ENCODE data around the gene PLD4.

PLD4 gene

DNA sequence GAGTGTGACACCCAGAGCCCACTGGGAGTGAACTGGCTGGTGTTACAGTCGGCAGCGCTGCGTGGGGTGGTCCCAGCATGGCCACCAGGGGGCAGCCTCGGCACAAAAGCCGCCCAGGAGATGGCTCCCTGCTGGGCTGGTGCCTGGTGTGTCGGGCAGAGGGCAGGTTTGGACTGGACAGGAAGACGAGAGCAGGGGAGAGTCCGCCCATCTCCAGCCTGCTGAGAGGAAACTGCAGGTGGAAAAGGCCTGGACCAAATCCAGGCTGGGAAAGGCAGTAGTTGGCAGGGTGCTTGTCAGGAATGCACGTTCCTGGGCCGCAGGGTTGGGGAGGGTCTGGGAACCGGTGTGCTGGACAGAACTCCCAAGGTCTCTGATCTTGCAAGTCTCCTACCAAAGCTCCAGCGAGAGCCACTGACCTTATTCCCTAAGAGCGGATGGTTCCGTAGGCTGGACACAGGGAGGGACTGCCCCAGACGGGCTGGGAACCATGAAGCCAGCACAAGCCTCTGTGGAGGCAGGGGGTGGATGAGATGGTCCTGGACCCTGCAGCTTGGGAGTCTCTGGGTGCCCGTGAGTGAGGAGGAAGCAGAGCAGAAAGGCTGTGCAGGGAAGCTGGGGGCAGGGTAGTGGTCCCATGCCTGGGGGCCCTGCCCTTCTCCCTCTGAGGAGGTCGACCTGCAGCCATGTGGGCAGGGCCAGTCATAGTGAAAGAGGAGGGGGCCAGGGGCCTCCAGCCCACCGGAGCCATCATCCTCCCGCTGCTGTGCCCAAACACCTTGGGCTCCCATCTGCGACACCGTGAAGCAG is 51.7 kb downstream of the PLD4 start:
- DNase-seq, result peak; percentile 71 to 80

DNA sequence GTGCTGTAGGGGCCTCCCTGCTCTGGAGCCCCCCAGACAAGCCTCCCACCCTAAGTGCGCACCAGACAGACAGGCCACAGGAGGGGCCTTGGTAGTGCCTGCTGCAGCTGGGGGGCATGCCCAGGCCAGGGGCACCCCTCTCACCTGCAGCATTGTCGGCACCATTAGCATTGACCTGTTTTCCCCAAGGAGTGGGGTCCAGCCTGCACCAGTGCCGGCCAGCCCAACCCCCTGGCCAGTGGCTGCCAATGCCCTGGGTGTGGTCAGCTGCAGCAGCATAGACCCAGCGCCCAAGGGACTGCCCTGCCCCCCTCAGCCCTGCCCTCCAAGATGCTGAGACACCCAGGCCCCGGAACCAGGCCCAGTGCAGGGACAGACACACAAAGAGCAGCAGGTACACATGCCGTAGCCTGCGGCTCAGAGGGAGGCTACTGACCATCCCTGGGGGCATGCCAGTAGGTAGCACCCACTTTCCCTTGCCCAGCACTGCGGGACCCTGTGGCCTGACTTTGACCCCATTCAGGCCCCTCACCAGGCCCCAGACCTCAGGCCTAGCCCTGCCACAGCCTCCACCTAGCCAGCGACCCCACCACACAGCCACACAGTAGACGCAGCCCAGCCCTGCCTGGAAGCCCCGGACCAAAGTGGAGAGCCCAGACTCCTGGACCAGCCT is 52.5 kb downstream of the PLD4 start:
- peak in 1 of 2 experiments; percentile 16 for DNase-seq

DNA sequence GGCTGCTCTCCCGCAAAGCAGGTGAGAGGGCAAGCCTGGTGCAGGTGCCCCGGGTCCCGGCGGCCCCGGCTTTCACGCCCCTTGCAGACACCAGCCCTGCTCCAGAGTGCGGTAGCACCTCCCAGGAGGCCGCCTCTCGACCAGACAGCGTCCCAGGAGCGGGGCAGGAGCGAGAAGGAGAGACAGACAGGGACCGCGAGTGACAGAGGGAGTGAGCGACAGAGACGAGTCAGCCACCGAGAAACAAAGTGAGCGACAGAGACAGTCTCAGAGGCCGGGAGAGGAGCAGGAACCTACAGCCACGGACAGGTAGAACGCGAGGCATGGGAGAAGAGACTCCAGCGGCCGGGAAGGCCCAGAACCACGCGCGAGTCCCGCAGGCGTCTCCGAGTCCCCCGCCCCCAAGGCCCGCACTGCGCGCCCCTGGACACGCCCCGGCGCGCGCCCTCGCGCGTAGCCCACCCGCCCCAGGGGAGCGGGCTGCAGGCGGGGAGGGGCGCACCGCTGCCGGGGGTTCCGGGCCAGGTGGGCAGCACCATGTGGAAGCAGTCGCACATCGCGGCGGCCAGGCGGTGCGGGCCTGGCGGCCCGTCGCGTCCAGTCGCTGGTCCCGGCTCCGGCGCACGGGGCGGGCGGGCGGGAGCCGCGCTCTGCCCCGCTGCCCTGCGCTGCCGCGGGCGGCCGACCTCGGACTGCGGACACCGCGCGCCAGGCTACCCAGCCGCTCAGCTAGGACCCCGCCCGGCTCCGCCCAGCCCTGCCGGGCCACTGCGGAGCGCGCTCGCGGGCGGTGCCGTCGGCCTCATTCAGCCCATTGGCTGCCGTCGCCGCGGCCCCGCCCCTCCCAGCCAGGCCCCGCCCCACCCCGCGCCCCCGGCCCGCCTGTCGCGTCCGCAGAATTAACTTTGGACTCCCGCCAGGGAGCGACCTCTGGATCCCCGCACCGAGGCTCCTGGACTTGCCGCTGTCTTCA is 53.3 kb downstream of the PLD4 start, which contains the start of gene AHNAK2:
Gene AHNAK2 (minus strand): TSS at position 694 of the 973 bp plus-strand sequence. CDS start 137 bp downstream, at position 557.
- peak; percentile 49 to 71 for DNase-seq

DNA sequence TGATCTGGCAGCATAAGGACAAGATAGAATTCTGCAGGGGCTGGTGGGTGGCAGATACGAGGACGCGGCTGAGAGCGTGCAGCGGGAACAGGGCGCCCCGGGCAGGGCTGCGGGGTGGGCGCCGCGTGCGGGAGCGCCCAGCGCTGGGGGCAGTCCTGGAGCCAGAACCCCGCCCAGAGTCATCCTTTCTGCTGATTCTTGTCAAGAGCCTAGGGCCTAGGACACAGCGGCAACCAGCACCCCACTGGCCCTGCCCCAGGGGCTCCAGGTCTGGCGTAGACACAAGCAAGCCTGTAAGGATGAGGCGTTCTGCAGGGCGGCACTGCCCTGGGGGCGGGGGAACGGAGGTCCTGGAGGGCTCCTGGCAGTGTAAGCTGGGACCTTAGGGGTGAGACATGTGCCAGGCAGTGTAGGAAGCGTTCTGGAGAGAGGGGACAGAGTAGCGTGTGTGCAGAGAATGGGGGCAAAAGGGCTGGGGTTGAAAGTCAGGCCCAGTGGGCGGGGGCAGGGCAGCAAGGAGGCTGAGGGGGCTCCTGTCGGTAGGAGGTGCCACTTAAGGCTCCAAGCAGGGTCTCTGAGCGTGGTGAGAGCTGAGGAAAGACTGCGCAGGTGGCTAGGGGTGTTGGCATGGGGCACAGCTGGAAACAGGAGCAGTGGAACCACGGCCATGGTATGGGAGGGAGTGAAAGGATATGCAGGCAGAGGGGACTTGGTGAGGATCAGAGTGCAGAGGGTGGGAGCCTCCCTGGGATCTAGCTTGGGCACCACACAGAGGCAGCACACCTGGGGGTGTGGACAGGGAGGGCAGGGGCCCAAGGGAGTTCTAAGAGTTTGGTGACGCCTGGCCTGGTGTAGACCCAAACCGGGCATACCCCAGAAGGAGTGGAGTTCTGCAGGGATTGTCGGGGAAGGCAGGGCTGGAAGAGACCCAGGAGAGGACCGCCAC is 54.3 kb downstream of the PLD4 start:
- DNase-seq, result no peak

DNA sequence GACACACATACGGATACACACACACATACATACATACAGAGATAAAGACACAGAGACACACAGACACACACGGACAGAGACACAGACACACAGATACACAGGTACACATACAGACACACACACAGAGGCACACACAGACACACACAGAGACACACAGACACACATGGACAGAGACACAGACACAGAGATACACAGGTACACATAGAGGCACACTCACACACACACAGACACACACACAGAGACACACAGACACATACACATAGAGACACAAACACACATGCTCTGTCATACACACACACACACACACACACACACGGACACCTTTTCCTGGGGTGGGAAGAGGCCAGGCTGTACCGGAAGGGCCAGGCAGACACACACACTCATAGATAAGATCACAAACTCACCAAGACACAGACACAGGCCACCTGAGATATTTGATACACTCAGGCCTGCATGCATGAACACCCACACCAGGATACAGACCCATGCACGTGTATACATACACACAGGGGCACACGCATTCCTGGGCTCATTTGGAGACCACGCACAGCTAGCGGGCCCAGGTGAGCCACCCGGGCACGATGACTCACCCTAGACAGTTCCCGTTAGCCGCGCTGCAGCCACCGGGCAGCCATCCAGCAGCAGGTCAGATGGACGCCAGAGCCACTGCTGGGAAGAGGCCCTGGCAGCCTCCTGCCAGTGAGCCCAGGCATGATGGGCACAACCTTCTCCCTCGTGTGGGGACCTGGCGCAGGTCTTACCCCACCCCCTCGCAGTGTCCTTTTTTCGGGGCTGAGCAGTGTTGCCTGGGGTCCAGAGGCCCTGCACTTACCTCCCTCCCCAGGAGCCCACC is 55.3 kb downstream of the PLD4 start:
- DNase-seq, result peak in 1 of 2 experiments; percentile 64

DNA sequence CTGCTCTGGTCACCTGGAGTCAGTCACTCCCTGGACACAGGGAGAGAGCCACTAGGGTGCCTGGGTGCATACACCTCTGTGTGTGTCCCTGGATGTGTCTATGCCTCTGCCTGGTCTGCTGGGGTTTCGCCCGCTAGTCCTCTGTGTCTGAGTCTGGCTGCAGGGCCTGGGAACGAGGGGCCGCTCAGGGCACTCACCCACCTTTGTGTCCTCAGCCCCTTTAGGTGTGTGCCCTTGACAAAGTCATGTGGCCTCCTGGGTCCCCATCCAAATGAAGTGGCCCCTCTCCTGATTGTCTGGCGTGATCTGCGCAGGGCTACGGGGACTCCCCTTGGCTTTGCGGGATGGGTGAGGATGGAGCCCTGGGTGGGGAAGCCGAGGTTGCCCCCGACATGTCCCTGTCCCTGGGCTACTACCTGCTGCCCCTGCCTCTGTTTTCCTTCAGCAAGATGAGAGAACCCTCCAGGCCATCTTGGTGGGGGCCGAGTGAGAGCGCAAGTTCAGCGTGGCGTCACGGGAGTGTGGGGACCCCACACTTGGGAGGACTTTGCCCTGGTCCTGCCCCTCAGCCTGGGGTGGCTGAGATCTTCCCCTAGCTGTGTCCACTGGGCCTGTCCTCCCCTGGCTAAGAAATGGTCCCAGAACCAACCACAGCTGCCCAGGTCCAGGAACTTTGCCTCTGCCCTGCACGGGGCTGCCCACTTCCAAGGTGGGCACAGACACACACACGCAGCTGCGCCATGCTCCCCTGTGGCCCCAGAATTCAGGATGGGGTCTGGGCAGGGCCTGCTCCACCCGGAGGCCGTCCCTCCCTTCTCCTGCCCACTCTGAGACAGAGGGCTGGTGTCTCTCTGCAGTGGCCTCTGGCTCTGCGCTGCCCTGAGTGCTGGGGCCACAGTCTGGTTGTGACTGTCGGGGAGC is 56.2 kb downstream of the PLD4 start:
- DNase-seq, result no peak

DNA sequence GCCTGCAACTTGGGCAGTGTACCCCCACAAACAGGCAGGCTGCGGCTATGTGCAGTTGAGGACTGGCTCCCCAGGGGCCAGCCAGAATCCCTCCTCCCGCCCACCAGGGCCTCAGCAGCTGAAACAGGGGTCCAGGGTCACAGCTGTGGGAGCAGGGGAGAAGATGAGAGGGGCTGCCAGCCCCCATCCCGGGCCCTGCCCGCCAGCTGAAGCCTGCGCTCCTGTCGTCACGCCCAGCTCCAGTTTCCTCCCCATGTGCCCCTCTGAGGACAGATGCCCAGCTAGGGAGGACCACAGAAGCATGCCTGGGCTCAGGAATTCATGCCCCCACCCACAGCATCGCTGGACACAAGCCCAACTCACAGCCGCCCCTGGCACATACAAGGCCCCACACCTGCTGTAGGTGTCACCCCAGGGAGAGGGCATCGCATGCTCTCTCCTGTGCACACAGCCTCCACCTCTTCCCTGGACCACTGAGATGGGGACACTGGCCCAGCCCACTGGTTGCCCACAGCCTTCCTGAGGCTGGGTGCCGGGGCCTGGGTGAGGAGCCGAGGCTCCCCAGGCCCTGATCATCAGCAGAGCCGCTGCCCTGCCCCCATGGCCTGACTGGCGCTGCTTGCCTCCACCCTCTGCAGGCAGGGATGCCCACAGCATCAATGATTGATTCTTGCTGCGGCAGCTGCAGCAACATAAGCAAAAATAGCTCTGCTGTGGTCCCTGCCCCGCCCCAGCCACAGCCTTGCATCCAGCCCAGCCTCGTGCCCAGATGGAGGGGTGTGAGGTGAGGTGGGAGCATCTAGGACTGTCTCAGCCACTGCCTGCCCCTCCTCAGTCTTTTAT is 57.2 kb downstream of the PLD4 start:
- DNase-seq, result no peak

DNA sequence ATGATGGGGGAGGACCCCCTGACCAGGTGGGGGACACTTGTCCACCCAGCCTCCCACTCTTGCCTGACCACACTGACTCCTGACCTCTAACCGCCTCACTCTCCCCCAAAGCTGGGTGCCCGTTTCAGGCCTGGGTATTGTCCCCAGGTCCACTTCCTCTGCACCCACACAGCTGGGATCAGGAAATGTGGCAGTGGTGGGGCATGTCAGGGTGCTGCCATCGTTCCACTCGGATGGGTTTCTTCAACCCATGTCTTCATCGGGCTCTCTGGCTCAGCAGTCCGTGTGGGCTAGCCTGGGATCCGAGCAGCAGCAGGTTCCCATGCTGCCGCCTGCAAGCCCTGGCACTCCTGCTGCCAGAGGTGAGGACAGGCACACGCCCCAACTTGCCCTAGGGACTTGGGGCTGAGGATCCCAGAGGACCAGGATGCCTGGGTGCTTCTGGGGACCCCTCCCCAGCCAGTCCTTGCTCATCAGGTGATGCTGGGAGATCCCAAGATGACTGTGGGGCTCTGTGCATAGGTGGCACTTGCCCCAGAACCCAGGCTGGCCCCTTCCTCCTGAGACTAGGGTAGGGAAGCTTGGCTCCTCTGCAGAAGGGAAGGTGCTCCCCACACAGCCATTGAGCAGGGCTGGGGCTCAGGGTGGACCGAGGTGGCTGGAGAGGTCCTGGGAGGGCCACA is 58.0 kb downstream of the PLD4 start:
- DNase-seq, result no peak

Data from SW 1271 (cell line).